HG03565 (cell line): ENCODE data around the gene FTH1.

Source experiments
- ATAC-seq: cut with Tn5 transposase; IDR thresholded peaks from one replicate; pipeline ENCODE4 v1.9.1; 2021; ENCODE audit warnings: mild to moderate bottlenecking, moderate library complexity; ENCODE audit not compliant: unreplicated experiment

The FTH1 gene

DNA sequence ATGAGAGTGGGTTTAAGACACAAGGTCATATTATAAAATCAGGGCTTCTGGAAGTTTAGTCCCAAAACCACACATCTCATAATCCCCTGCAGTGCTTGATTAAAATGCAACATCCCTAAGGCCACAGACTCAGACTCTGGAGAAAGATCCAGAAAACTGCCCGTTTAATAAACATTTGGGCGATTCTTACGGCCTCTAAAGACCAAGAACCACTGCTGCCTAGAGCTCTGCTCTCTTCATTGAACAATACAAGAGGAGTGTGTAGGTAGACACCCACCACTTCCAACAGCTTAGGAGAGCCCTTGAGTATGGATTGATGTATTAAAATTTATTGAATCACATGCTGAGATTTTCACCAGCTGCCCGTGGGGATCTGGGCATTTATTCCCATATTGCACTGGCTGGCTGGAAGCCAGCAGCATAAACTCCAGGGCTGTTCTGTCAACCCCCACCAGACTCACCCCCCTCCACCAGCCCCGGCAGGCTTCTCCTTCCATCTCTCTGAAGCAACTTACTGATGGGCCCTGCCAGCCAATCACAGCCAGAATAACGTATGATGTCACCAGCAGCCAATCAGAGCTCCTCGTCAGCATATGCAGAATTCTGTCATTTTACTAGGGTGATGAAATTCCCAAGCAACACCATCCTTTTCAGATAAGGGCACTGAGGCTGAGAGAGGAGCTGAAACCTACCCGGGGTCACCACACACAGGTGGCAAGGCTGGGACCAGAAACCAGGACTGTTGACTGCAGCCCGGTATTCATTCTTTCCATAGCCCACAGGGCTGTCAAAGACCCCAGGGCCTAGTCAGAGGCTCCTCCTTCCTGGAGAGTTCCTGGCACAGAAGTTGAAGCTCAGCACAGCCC, 18.0 kb downstream of the FTH1 start:
- ATAC-seq = no peak

DNA sequence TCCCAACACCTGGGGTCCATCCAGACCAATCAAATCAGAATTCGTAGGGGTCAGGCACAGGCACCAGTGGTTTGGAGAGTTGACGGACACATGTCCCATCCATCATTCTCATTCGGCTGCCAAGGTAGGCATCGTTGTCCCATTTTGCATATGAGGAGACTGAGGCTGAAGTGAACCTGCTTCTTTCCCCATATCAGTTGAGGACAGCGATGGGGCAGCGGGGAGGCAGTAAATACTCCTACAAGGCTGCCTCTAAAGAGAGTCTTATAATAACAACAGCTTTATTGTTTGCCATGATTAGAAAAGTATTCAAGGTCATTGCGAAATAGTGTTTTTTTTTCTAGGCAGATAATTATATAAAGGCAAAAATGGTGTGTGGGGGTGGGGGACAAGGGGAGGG, 18.9 kb downstream of the FTH1 start:
- no peak for ATAC-seq

DNA sequence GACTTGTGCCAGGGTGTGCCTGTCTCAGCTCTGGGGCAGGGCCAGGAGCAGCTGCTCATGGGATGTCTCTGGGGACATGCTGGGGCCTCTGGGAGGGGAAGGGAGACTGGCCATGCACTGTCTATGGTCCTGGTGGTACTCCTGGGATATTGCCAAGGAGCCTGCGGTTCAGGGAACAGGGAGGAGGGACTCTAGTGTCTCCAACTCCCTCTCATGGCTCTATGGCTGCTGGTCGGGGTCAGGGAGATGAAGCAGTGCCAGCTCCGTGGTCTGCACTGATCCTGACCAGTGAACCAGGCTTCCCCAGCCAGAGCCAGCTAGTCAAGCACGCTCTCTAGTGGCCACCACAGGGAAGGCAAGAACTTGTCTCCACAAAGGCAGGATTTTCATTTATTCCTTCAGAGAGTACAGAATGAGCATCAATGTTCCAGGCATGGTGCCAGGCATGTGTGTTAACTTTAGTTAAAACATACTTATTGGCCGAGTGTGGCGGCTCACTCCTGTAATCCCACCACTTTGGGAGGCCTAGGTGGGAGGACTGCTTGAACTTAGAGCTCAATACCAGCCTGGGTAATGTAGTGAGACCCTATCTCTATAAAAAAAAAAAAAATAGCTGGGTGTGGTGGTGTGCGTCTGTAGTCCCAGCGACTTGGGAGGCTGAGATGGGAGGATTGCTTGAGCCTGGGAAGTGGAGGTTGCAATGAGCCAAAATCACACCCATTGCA, 19.8 kb downstream of the FTH1 start:
- ATAC-seq = no peak

DNA sequence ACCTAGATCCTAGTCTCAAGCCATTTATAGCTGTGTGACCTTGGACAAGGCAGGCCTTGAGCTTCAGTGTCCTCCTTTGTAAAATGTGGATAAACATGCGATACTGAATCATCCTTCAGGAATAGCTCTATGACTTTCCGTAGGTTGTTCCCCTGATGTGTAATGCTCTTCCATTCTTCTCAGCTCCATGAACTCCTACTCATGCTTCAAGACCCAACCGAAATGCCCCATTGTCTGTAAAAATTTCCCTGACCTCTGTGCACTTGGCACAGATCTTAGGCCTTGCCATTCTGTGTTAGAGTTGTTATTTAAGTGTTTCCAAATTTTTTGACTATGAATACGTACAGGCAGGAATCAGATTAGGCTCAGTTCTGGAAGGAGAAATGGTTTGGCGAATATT, 20.5 kb downstream of the FTH1 start:
- no peak for ATAC-seq

DNA sequence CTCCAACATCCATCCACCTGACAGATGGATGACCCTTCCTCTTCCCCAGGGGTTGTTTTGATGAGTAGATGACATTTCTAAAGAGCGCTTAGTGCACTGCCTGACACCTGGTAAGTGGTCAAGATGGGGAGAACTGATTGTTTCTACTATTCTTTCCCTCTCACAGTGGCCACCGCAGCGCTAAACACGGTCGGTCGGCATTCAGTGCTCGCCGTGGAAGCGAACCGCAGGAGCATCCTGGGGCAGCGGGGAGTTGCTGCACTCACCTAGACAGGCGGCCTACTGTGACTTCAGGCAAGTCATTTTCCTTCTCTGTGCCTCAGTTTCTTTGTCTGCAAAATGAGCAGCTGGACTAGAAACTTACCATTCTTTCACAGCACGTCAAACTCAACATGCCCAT, 22.2 kb downstream of the FTH1 start:
- no peak for ATAC-seq

DNA sequence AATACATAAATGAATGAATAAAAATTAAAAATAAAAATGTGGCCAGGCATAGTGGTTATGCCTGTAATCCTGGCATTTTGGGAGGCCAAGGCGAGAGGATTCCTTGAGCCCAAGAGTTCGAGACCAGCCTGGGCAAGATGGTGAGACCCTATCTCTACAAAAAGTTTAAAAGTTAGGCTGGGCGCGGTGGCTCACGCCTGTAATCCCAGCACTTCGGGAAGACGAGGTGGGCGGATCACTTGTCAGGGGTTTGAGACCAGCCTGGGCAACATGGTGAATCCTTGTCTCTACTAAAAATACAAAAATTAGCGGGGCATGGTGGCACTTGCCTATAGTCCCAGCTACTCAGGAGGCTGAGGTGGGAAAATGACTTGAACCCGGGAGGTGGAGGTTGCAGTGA, 27.0 kb downstream of the FTH1 start:
- ATAC-seq = no peak

DNA sequence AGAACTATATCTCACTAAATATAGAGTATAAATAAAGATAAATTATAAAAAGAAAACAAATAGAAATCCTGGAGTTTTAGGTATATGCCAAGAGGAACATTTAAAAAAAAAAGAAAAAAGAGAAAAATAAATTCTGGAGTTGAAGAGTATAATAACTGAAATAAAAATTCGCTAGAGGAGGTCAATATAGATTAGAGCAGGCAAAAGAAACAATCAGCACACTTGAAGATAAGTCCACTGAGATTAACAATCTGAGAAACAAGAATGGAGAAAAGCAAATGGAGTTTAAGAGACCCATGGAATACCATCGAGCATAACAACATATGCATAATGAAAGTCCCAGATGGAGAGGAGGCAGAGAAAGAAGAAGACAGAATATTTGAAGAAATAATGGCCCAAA, 31.6 kb downstream of the FTH1 start:
- ATAC-seq = no peak

DNA sequence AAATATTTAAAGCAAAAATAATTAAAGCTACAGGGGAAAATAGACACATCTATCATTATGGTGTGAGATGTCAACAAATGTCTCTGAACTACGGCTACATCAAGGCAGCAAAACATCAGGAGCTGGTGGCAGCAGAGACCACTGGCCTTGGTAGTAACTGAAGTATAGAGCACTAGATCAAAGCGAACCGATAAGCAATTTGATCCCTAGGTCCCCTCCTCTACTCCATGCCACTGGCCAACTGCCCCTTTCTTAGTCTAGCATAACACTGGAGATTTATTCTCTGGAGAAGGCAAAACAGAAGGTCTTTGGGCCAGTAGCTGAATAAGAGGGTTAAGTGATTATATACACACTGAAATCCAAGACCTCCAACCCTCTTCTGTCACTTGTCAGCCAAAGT, 36.5 kb downstream of the FTH1 start:
- ATAC-seq = no peak

DNA sequence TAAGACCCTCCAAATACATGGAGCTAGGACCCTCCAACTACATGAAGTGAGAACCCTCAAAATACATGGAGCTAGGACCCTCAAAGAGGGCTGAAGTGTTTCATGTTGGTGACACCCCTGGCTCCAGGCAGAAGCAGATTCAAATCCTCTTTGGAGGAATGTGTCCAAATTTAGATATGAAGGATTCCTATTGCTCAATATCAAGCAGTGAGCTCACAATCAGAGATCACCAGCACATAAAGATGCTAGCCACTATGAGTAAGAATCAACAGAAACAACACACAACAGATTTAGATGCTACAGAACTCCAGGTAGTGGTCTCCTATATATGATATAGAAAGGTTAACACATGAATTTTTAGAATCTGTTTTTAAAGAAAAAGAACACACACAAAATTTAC, 38.8 kb downstream of the FTH1 start:
- no peak for ATAC-seq

DNA sequence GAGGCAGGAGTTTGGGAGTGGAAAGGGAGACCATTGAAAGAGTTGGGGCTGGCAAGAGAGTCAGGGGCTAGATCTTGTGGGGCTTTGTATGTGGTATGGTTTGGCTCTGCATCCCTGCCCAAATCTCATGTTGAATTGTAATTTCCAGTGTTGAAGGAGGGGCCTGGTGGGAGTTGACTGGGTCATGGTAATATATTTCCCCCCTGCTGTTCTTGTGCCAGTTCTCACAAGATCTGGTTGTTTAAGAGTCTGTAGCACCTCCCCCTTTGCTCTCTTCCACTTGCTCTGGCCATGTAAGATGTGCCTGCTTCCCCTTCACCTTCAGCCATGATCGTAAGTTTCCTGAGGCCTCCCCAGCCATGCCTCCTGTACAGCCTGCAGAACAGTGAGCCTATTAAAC, 39.9 kb downstream of the FTH1 start:
- ATAC-seq = no peak

DNA sequence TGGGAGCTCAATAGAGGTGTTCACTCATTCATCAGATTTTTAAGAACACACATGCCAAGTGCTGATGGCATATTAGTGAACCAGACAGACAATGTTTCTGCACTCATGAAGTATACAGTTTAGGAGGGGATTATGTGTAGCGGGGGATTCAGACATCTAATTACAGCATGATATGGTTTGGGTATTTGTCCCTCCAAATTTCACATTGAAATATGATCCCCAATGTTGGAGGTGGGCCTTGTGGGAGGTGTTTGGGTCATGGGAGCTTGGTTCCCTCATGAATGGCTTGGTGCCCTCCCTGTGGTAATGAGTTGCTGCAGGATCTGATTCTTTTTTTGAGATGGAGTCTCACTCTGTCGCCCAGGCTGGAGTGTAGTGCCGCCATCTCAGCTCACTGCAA, 41.2 kb downstream of the FTH1 start:
- ATAC-seq = no peak

DNA sequence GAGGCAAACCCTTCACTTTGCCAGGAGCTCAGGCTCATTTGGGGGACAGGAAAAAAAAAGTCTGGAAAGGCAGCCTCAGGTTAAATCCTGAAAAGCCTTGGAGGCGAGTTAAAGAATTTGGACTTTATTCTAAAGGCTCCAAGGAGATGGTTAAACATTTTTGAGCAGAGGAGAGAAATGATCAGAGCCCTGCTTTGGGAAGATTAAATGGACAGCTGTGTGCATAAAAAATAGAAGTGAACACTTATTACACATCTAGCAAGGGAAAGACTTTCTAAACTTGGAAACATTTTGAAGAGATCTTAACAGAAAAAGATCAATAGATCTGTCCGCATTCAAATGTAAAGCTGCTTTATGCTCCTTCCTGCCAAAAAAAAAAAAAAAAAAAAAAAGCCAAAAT, 41.7 kb downstream of the FTH1 start:
- ATAC-seq = no peak

DNA sequence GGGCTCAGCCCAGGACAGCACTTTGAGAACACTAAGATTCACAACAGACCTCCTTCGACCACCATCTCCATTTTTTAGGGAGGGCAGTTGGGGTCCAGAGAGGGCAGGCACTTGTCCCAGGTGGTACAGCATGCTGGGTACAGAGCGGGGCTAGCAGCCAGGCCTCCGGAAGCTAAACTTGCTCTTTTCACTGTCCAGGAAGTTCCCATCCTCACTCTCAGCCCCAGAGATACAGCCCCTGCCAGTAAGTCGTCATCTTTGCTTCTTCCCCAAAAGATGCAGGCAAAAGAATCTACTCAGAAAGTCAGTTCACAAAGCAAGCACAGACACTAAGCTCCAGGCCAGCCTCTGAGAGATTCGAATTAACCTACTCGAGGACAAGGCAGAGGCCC, 43.4 kb downstream of the FTH1 start:
- no peak for ATAC-seq

DNA sequence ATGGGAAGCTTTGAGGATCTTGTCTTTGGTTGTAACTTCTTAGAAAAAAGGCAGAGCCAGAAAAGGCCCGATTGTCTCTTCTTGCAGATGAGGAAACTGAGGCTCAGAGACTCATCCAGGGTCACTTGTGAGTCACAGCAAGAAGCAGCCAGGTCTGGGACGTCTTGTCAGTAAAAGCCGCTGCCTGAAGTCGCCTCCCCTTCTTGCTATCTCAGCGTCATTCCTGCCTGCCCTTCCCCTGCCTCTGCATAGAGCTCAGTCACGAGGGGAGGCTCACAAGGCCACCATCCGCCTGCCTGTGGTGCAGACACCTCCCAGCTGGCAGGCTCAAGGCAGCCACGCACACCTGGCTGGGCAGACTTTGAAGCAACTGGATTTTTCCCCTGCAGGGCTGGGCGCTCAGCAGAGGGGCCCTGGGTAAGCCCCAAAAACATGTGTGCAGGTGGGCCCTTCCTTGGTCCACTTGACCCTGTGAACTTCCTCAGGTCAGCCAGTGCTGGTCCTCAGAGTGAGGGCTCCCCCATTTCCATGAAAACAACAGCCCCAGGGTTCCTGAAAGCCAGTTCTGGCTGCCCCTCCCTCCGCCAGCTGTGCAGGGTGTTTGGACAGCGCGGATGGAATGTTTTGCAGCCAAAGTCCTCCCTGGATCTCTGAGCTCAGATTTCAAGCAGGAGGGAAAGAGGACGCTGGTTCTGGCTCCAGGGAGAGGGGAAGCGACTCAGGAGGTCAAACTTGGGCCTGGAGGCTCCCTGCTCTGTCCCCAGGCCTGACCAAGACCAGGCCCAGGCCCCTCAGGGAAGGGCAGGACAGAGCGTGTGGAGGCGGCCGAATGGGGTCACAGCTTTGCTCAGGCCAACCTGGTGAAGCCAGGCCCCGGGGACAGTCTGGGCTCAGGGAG, 44.0 kb downstream of the FTH1 start:
- ATAC-seq = no peak

DNA sequence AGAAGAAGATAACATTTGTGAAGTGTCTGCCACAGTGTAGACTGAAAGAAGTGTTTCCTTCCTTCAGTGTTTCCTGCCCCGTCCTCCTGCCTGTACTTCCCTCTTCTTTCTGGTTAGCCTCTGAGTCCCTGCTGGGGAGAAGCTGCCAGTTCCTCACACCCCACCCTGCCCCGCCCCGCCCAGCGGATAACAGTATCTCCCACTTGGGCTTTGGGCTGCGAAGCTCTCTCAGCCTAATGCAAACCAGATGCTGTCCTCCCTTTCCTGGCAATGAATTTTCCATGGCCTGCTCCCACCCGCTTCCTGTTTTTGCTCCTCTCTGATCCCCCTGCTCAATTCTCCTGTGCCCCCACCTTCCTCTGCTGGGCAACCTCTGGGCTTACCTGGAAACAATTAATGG, 44.9 kb downstream of the FTH1 start:
- ATAC-seq = no peak

DNA sequence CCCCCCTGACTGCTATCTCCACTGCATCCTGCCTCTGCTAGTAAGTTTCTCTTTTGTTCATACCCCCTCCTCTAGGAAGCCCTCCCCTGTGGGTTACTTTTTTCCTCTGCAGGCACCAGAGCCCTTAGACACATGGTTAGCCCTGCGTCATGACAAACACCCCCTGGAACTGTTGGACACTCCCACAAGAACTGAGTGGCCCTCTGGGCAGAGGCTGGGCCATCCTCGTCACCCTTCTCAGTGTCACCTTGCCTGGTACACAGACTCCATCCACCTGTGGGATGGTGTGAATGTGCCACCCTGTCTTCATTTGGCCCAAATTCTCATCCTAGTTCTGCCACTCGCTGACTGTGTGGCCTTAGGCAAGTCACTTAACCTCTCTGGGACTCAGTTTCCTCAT, 46.0 kb downstream of the FTH1 start:
- no peak for ATAC-seq

DNA sequence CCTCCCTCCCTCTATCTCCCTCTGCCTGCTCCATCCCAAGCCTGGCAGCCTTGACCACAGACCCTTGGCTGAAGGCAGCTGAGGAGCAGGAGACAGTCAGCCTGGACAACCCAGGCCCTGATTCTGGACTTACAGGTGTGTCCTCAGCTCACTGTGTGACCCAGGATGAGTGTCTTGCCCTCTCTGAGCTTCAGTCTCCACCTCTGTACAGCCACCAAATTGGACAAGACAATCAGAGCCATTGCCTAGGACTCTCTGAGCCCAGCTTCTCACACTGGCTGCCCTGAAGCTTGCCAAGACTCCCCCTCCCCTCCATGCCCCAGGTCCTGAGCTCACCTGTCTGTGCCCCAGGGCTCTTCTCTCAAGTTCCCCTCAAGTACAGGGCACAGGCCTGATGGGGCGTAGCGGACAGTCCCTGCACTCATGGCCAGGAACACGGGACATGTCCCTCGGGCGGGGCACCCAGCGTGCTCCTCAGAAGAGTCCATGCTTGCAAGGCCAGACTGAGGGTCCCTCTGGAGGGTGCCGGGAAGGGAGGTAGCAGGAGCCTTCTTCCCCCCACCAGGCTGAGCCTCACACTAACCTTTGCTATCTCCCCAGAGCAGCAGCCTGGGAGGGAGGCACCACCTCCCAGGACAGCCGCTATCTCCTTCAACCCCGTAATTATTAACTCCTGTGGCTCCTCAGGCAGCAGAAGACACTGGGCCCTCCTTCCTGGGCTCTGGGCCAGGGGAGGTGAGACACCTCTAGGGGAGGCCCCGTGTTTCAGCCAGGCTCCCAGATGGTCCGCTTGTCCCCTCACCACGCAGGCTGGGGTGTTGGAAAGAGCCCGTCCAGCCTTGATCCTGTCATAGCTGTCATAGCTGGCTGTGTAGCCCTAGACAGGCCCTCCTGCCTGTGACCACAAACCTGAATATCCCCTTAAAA, 47.5 kb downstream of the FTH1 start:
- no peak for ATAC-seq

DNA sequence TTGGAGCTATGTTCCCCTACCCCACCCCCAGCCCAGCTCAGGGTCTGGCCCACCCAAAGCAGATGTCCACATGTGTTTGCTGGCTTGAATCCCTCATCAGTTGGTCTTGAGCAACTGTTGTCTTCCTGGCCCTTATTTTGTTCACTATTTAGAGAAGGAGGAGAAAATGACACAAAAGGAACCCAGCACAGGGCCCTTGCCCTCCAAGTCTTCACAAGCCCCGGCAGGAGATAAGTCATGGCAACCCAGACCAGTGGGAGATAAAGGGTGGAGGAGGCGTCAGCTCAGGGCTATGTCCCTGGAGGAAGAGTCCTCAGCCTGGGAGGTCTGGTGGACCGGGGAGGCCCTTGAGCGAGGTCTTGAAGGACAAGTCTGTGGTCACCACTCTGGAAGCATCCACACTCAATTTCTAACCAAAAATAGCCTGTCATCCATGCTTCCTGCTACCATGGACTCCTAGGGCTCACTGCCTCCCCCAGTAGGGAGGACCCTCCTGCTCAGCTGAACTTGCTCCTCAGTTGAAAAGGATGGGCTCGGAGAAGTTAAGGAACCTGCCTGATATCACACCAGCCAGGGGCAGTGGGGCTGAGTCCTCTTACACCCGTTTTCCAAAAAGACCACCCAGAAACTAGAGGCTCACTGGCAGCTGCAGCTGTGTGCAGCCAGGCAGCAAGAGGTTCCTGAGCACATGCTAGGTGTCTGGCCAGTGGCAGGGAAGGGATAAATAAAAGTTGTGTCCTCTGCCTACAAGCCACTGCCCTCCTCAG, 48.3 kb downstream of the FTH1 start:
- ATAC-seq = no peak

DNA sequence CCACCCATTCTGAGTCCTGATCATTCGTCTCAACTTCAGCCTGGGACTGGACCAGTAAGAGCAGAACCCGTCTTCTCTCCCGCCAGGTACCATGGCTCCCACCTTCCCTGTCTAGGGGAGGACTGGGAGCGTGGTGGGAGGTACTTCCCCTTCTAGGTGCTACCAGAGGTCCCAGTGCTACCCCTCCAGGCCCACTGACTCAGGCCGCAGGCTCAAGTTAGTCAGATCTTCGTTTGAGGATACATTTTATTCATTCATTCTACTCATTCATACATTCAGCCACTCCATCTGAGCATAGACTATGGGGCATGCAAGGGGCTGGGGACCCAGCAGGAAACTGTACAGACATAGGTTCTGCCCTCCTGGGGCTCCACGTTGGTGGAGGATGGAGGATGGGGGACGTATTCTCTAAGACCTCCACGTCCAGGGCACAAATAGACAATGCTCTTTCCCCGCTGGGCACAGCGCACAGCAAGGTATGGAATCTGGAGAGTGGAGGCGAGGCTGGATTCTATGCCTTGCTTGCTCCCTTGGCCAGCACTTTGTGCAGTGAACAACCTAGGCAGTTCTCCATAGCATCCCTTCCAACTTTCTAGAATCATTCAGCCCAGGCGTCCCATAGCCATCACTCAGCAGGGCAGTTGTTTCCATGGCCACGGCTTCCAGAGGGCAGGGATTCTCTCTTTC, 49.0 kb downstream of the FTH1 start:
- ATAC-seq = no peak
